ENCODE measurements around the gene ZXDC. TPM values are rescaled to one million over a fixed set of nuclear protein-coding genes. Genes with fewer than 3 reads are reported as not detected.

The ZXDC gene
- total and polyA plus RNA-seq, 2 donors (not counting 3 experiments of a cell fraction or from before 2014, with no cell fraction given) = 15.2 to 22.6 TPM

DNA sequence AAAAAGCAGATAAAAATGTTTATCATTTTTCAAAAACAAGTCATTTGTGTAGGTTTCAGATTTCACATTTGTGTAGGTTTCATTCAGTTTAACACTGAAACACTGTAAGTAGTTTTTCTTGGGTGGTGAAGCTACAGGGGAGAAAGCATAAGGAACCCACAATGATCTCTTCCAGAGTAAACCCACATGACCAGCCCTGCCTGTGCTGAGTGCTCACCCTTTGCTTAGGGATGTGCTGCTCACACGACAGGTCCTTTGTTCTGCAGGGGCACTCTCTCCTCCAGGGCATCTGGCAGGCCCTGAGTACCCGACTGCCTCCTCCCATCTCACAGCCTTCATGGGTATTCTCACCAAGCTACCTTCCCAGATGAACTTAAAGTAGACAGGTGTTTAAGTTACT, 28.9 kb downstream of the ZXDC start:
- no TSS peak for BruUV-seq (replicated peaks)
- no peak overlapping the region for H3K27ac ChIP-seq (ENCODE audit: insufficient read depth, low read depth, low read length)
- no peaks in the 10 kb centered on the region for H3K79me2 ChIP-seq (ENCODE audit: control insufficient read depth, insufficient read depth, low read length)
- no peak overlapping the region for H2AFZ ChIP-seq (ENCODE audit: low read depth, low read length)
- H4K20me1 ChIP-seq (replicated peaks; ENCODE audit: control insufficient read depth, extremely low read depth, insufficient read depth, low read length) = no peaks in the 10 kb centered on the region
- DNase-seq (ENCODE audit: low read depth, low spot score) (no peak), FAIRE-seq (no peak)
- H3K4me1 ChIP-seq (ENCODE audit: control insufficient read depth, extremely low read depth, insufficient read depth, low read length) = no peaks in the 10 kb centered on the region
- dilution Hi-C loops (cut with MboI; ENCODE audit: extremely low pct_ligation_motif_present, low sequenced_read_pairs) (no loop called here), intact Hi-C loops (cut with micrococcal nuclease) (no loop called here)
- no peaks in the 10 kb centered on the region for H3K27me3 ChIP-seq (ENCODE audit: control insufficient read depth in 2 of 2, insufficient read depth in 2 of 2, low read length in 2 of 2)
- ChIA-PET POLR2A (no interaction called here), CTCF (interaction anchor here (2.2 kb wide), 1 partner anchor 28 kb away, joined by 5 read pairs; no protein-coding TSS in a partner anchor)
- peaks cover 2 to 14% of the 10 kb centered on the region in 2 experiments for H3K36me3 ChIP-seq (ENCODE audit: control insufficient read depth in 2 of 2, extremely low read depth in 1 of 2, insufficient read depth in 2 of 2, low read length in 2 of 2)
- H3K9ac ChIP-seq (replicated peaks; ENCODE audit: extremely low read depth, insufficient read depth, low read length) = no peak overlapping the region
- TF ChIP-seq MYC (IDR thresholded peaks at IDR 0.05; ENCODE audit: low read depth, low read length) (no peak), POLR2AphosphoS5 (IDR thresholded peaks at IDR 0.05; ENCODE audit: insufficient read depth, low read depth, low read length) (no peak), JUN (IDR thresholded peaks at IDR 0.05; ENCODE audit: borderline replicate concordance, insufficient read depth, insufficient read length, low read depth) (no peak), POLR2A (IDR thresholded peaks at IDR 0.05; ENCODE audit: low read depth, low read length) (no peak), GATA2 (IDR thresholded peaks at IDR 0.05; ENCODE audit: insufficient read depth, insufficient read length, low read depth, low read length) (no peak), FOS (IDR thresholded peaks at IDR 0.05; ENCODE audit: borderline replicate concordance, insufficient read depth, low read length) (no peak), EZH2 (IDR thresholded peaks at IDR 0.05; ENCODE audit: borderline replicate concordance, low read depth, low read length, severe bottlenecking) (no peak)
- TF ChIP-seq, protein P1, sequence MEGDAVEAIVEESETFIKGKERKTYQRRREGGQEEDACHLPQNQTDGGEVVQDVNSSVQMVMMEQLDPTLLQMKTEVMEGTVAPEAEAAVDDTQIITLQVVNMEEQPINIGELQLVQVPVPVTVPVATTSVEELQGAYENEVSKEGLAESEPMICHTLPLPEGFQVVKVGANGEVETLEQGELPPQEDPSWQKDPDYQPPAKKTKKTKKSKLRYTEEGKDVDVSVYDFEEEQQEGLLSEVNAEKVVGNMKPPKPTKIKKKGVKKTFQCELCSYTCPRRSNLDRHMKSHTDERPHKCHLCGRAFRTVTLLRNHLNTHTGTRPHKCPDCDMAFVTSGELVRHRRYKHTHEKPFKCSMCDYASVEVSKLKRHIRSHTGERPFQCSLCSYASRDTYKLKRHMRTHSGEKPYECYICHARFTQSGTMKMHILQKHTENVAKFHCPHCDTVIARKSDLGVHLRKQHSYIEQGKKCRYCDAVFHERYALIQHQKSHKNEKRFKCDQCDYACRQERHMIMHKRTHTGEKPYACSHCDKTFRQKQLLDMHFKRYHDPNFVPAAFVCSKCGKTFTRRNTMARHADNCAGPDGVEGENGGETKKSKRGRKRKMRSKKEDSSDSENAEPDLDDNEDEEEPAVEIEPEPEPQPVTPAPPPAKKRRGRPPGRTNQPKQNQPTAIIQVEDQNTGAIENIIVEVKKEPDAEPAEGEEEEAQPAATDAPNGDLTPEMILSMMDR (IDR thresholded peaks at IDR 0.05; ENCODE audit: extremely low read depth in 1 of 2, insufficient read depth in 1 of 2, low read depth in 1 of 2, low read length in 2 of 2) = no peak
- TF ChIP-seq, protein P2, sequence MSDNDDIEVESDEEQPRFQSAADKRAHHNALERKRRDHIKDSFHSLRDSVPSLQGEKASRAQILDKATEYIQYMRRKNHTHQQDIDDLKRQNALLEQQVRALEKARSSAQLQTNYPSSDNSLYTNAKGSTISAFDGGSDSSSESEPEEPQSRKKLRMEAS (IDR thresholded peaks at IDR 0.05; ENCODE audit: insufficient read depth, insufficient read length) = no peak
- H3K9me3 ChIP-seq (replicated peaks; ENCODE audit: control insufficient read depth, insufficient read depth, low read length) = no peaks in the 10 kb centered on the region
- H3K9me1 ChIP-seq (replicated peaks; ENCODE audit: control insufficient read depth, extremely low read depth, insufficient read depth, low read length) = no peaks in the 10 kb centered on the region
- H3K4me3 ChIP-seq (replicated peaks in 1 of 3; ENCODE audit: insufficient read depth in 1 of 3, low read depth in 1 of 3, low read length in 3 of 3) = no peak overlapping the region
- no peak overlapping the region for H3K4me2 ChIP-seq (ENCODE audit: insufficient read depth, low read length)

Data from endothelial cell of umbilical vein (primary cell).